ENCODE data around the gene SGSM1. TPM values are rescaled to one million over a fixed set of nuclear protein-coding genes. Genes with fewer than 3 reads are reported as not detected.

Gene SGSM1
- total RNA-seq, 2 donors from 2014 or later = 1.6 to 3.0 TPM

GRCh38 chr22:24961217-24961844 lies 155.3 kb downstream of the SGSM1 start:
- Histone ChIP-seq H3K36me3 (ENCODE audit: control insufficient read depth, insufficient read depth, low read length) (peaks cover 15% of the 10 kb centered on the region), H3K4me3 (ENCODE audit: low read length) (no peak overlapping the region), H3K9ac (ENCODE audit: extremely low read depth, low read length, poor library complexity, severe bottlenecking) (no peak overlapping the region), H3K9me3 (ENCODE audit: control insufficient read depth, low read length) (peaks cover 6% of the 10 kb centered on the region), H3K4me1 (ENCODE audit: control insufficient read depth, insufficient read depth, low read length) (peaks cover 5% of the 10 kb centered on the region), H3K27me3 (ENCODE audit: control insufficient read depth, insufficient read depth, low read length, poor library complexity, severe bottlenecking) (no peaks in the 10 kb centered on the region), H3K27ac (ENCODE audit: low read depth, low read length) (no peak overlapping the region)
- no peak overlapping the region for H3K4me3 Mint-ChIP-seq
- H3K9me3 Mint-ChIP-seq = no peaks in the 10 kb centered on the region
- H3K27me3 Mint-ChIP-seq (ENCODE audit: insufficient read depth) = no peaks in the 10 kb centered on the region
- TF ChIP-seq CTCF (conservative IDR thresholded peaks at IDR 0.05) = no peak
- no peak for DNase-seq
- peak overlapping the region; percentile 10 for H3K27ac Mint-ChIP-seq
- peaks cover 28% of the 10 kb centered on the region for H3K36me3 Mint-ChIP-seq (ENCODE audit: low read depth)
- H3K4me1 Mint-ChIP-seq = peaks cover 6% of the 10 kb centered on the region
- 92 to 93% methylated on average over 10 to 11 of the region's 11 CpGs for WGBS, 2 experiments (ENCODE audit: insufficient coverage in 1 of 2, insufficient read length in 1 of 2)

GRCh38 chr22:24962094-24962493 lies 156.1 kb downstream of the SGSM1 start:
- WGBS, 2 experiments (ENCODE audit: insufficient coverage in 1 of 2, insufficient read length in 1 of 2) = 94 to 100% methylated on average over 5 to 8 of the region's 8 CpGs
- H3K9me3 Mint-ChIP-seq = no peaks in the 10 kb centered on the region
- Histone ChIP-seq H3K9me3 (ENCODE audit: control insufficient read depth, low read length) (peaks cover 6% of the 10 kb centered on the region), H3K9ac (ENCODE audit: extremely low read depth, low read length, poor library complexity, severe bottlenecking) (no peak overlapping the region), H3K27me3 (ENCODE audit: control insufficient read depth, insufficient read depth, low read length, poor library complexity, severe bottlenecking) (no peaks in the 10 kb centered on the region), H3K4me3 (ENCODE audit: low read length) (no peak overlapping the region), H3K27ac (ENCODE audit: low read depth, low read length) (no peak overlapping the region), H3K4me1 (ENCODE audit: control insufficient read depth, insufficient read depth, low read length) (peaks cover 5% of the 10 kb centered on the region), H3K36me3 (ENCODE audit: control insufficient read depth, insufficient read depth, low read length) (peaks cover 15% of the 10 kb centered on the region)
- peaks cover 8% of the 10 kb centered on the region for H3K4me1 Mint-ChIP-seq
- no peaks in the 10 kb centered on the region for H3K27me3 Mint-ChIP-seq (ENCODE audit: insufficient read depth)
- DNase-seq = no peak
- TF ChIP-seq CTCF (conservative IDR thresholded peaks at IDR 0.05) = no peak
- H3K4me3 Mint-ChIP-seq = no peak overlapping the region
- H3K36me3 Mint-ChIP-seq (ENCODE audit: low read depth) = peaks cover 25% of the 10 kb centered on the region
- peak overlapping the region; percentile 10 for H3K27ac Mint-ChIP-seq

- Mint-ChIP-seq H3K4me1 (peaks cover 8% of the 10 kb centered on the region), H3K27ac (no peak overlapping the region), H3K9me3 (no peaks in the 10 kb centered on the region), H3K36me3 (ENCODE audit: low read depth) (peaks cover 27% of the 10 kb centered on the region), H3K27me3 (ENCODE audit: insufficient read depth) (no peaks in the 10 kb centered on the region), H3K4me3 (no peak overlapping the region)
- DNase-seq = no peak
- Histone ChIP-seq H3K4me1 (ENCODE audit: control insufficient read depth, insufficient read depth, low read length) (peaks cover 5% of the 10 kb centered on the region), H3K27ac (ENCODE audit: low read depth, low read length) (no peak overlapping the region), H3K27me3 (ENCODE audit: control insufficient read depth, insufficient read depth, low read length, poor library complexity, severe bottlenecking) (no peaks in the 10 kb centered on the region), H3K9ac (ENCODE audit: extremely low read depth, low read length, poor library complexity, severe bottlenecking) (no peak overlapping the region), H3K36me3 (ENCODE audit: control insufficient read depth, insufficient read depth, low read length) (peaks cover 15% of the 10 kb centered on the region), H3K9me3 (ENCODE audit: control insufficient read depth, low read length) (peaks cover 6% of the 10 kb centered on the region), H3K4me3 (ENCODE audit: low read length) (no peak overlapping the region)
- TF ChIP-seq CTCF (conservative IDR thresholded peaks at IDR 0.05) = no peak
- WGBS, 2 experiments (ENCODE audit: insufficient coverage in 1 of 2, insufficient read length in 1 of 2) = 96% methylated on average over 9 to 11 of the region's 11 CpGs
Observed at GRCh38 chr22:24962835-24963234, 156.8 kb downstream of the SGSM1 start.

Measured in endodermal cell (in vitro differentiated cells).